Large intestine (tissue), 3 donors: Measurements from ENCODE around the gene RNF223. TPM values are rescaled to one million over a fixed set of nuclear protein-coding genes. Genes with fewer than 3 reads are reported as not detected.

Experiments used
- DNase-seq, 2 donors: peaks; one replicate each; pipeline versions ENCODE4 v3.0.0 to v3.0.0-alpha.2; 2013
- H3K27ac ChIP-seq: one replicate; pipeline ENCODE4 v1.5.1; 2013; ENCODE audit warnings: low read length
- H3K27me3 ChIP-seq: 2 replicates; pipeline ENCODE4 v1.6.1; 2013; ENCODE audit warnings: low read length; ENCODE audit not compliant: control insufficient read depth, insufficient read depth
- H3K36me3 ChIP-seq: 2 replicates; pipeline ENCODE4 v1.6.1; 2013; ENCODE audit warnings: low read length; ENCODE audit not compliant: control insufficient read depth, insufficient read depth
- H3K4me1 ChIP-seq: one replicate; pipeline ENCODE4 v1.6.1; 2013; ENCODE audit warnings: low read length; ENCODE audit not compliant: control insufficient read depth, insufficient read depth
- H3K4me3 ChIP-seq: one replicate; pipeline ENCODE4 v1.5.1; 2013; ENCODE audit warnings: low read length
- H3K9me3 ChIP-seq: one replicate; pipeline ENCODE4 v1.6.1; 2013; ENCODE audit warnings: mild to moderate bottlenecking, low read depth, low read length, moderate library complexity; ENCODE audit not compliant: control insufficient read depth
- WGBS: methylation state at CpG from one replicate; pipeline ENCODE4 v1.1.5; 2013; ENCODE audit warnings: low lambda C conversion rate; ENCODE audit not compliant: insufficient coverage; 5-methylcytosine and 5-hydroxymethylcytosine counted together
- polyA plus RNA-seq: library from polyadenylated mRNA; unstranded; fragments of 120-200 nt; gene quantifications from one replicate; pipeline ENCODE4 v1.2.1, GENCODE V29; 2013

Gene RNF223
- polyA plus RNA-seq, 1 donor = 0.06 TPM

DNA sequence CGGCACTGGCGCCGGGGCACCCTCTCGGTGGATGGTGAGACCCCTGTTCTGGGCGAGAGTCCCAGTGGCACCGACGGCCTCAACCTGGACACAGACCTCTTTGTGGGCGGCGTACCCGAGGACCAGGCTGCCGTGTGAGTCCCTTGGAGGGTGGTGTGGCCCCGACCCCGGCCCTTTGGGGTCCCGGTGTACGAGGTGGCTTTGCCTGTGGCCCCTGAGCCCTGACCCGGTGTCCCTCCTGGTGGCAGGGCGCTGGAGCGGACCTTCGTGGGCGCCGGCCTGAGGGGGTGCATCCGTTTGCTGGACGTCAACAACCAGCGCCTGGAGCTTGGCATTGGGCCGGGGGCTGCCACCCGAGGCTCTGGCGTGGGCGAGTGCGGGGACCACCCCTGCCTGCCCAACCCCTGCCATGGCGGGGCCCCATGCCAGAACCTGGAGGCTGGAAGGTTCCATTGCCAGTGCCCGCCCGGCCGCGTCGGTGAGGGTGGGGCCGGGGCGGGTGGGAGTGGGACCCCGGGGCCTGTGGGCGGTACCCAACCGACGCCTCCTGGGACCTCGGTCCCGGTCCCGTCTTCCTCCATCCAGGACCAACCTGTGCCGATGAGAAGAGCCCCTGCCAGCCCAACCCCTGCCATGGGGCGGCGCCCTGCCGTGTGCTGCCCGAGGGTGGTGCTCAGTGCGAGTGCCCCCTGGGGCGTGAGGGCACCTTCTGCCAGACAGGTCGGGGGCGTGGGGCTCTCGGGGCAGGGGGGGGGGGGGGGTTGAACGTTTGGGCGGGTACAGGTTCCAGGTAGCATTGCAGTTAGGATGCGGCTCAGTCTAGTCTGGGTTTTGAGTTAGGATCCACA, 24.6 kb downstream of the RNF223 start:
- no peaks in the 10 kb centered on the region for H3K4me1 ChIP-seq
- H3K27me3 ChIP-seq = no peaks in the 10 kb centered on the region
- no CpG with 5 or more reads among the region's 57 CpGs for WGBS
- H3K9me3 ChIP-seq = peaks cover 5% of the 10 kb centered on the region
- H3K27ac ChIP-seq = no peak overlapping the region
- H3K36me3 ChIP-seq = peaks cover 77% of the 10 kb centered on the region
- DNase-seq = no peak
- H3K4me3 ChIP-seq = no peak overlapping the region

- H3K36me3 ChIP-seq = peaks cover 74% of the 10 kb centered on the region
- no peaks in the 10 kb centered on the region for H3K4me1 ChIP-seq
- H3K4me3 ChIP-seq = no peak overlapping the region
- DNase-seq = no peak
- WGBS = 80% methylated on average over 1 of the region's 28 CpGs
- H3K27me3 ChIP-seq = no peaks in the 10 kb centered on the region
- peaks cover 8% of the 10 kb centered on the region for H3K9me3 ChIP-seq
- H3K27ac ChIP-seq = no peak overlapping the region
These were observed 25.3 kb downstream of the RNF223 start for GRCh38 chr1:1048765-1049164.

DNA sequence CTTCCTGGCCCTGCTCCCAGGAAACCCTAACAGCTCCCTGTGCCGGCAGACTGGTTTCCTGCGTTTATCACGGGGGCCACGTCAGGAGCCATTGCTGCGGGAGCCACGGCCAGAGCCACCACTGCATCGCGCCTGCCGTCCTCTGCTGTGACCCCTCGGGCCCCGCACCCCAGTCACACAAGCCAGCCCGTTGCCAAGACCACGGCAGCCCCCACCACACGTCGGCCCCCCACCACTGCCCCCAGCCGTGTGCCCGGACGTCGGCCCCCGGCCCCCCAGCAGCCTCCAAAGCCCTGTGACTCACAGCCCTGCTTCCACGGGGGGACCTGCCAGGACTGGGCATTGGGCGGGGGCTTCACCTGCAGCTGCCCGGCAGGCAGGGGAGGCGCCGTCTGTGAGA, 26.1 kb downstream of the RNF223 start:
- Histone ChIP-seq H3K4me3 (no peak overlapping the region), H3K9me3 (peaks cover 16% of the 10 kb centered on the region), H3K36me3 (peaks cover 75% of the 10 kb centered on the region), H3K4me1 (no peaks in the 10 kb centered on the region), H3K27ac (no peak overlapping the region), H3K27me3 (no peaks in the 10 kb centered on the region)
- DNase-seq = no peak
- WGBS = no CpG with 5 or more reads among the region's 25 CpGs

DNA sequence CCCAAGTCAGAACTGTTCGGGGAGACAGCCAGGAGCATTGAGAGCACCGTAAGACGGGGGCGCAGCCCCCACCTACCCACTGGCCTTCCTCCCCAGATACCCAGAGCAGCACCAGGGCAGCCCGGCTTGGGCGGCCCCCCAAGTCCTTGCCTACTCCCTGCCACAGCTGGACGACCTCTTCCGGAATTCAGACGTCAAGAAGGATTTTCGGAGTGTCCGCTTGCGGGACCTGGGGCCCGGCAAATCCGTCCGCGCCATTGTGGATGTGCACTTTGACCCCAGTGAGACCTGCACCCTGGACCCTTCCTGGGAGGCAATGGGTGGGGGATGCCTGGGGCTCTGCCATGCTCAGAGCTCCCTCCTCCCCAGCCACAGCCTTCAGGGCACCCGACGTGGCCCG, 26.7 kb downstream of the RNF223 start:
- H3K27me3 ChIP-seq = no peaks in the 10 kb centered on the region
- no peak for DNase-seq
- peaks cover 75% of the 10 kb centered on the region for H3K36me3 ChIP-seq
- no peak overlapping the region for H3K27ac ChIP-seq
- peaks cover 21% of the 10 kb centered on the region for H3K9me3 ChIP-seq
- no peak overlapping the region for H3K4me3 ChIP-seq
- no CpG with 5 or more reads among the region's 19 CpGs for WGBS
- no peaks in the 10 kb centered on the region for H3K4me1 ChIP-seq

DNA sequence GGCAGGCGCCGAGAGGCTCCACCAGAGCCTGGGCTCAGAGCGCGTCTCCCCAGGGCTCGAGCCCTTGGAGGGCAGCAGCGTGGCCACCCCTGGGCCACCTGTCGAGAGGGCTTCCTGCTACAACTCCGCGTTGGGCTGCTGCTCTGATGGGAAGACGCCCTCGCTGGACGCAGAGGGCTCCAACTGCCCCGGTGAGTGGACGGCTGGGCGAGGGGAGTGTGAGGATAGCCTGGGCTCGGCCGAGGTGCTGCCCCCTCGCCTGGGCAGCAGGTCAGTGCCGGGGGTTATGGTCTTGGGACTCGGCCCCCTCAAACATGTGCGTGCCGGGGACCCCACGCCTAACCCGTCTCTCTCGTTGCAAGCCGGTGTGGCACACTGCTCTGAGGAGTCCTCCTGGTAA, 27.3 kb downstream of the RNF223 start:
- Histone ChIP-seq H3K9me3 (peaks cover 26% of the 10 kb centered on the region), H3K27me3 (no peaks in the 10 kb centered on the region), H3K4me3 (no peak overlapping the region), H3K4me1 (no peaks in the 10 kb centered on the region), H3K27ac (no peak overlapping the region), H3K36me3 (peaks cover 78% of the 10 kb centered on the region)
- no CpG with 5 or more reads among the region's 26 CpGs for WGBS
- DNase-seq = no peak

- Histone ChIP-seq H3K4me1 (no peaks in the 10 kb centered on the region), H3K27ac (no peak overlapping the region), H3K27me3 (no peaks in the 10 kb centered on the region), H3K4me3 (no peak overlapping the region), H3K36me3 (peaks cover 74% of the 10 kb centered on the region), H3K9me3 (peaks cover 22% of the 10 kb centered on the region)
- WGBS = no CpG with 5 or more reads among the region's 20 CpGs
- no peak for DNase-seq
These were observed 27.9 kb downstream of the RNF223 start for GRCh38 chr1:1046243-1046642.

- no CpG with 5 or more reads among the region's 23 CpGs for WGBS
- peaks cover 3% of the 10 kb centered on the region for H3K4me1 ChIP-seq
These were observed 29.0 kb downstream of the RNF223 start for GRCh38 chr1:1045129-1045528.

GRCh38 chr1:1044455-1045078, 29.5 kb downstream of the RNF223 start:
- WGBS = 80% methylated on average over 1 of the region's 34 CpGs
- DNase-seq = no peak
- no peak overlapping the region for H3K27ac ChIP-seq
- H3K4me3 ChIP-seq = no peak overlapping the region
- peaks cover 22% of the 10 kb centered on the region for H3K9me3 ChIP-seq
- H3K36me3 ChIP-seq = peaks cover 61% of the 10 kb centered on the region
- H3K27me3 ChIP-seq = peaks cover 5% of the 10 kb centered on the region
- H3K4me1 ChIP-seq = peaks cover 9% of the 10 kb centered on the region

More at GRCh38 chr1:1045129-1045528, 29.0 kb downstream of the RNF223 start:
- Histone ChIP-seq H3K27me3 (no peaks in the 10 kb centered on the region), H3K27ac (no peak overlapping the region), H3K36me3 (peaks cover 63% of the 10 kb centered on the region), H3K9me3 (peaks cover 22% of the 10 kb centered on the region), H3K4me3 (no peak overlapping the region)
- DNase-seq = no peak

DNA sequence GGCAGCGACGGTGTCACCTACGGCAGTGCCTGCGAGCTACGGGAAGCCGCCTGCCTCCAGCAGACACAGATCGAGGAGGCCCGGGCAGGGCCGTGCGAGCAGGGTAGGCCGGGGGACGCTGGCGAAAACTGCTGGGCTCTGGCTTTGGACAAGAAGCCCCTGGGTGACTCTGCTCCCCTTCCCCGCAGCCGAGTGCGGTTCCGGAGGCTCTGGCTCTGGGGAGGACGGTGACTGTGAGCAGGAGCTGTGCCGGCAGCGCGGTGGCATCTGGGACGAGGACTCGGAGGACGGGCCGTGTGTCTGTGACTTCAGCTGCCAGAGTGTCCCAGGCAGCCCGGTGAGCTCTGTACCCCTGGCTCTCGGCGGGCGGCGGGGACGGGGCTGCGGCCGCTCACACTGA, 30.2 kb downstream of the RNF223 start:
- Histone ChIP-seq H3K4me1 (peaks cover 15% of the 10 kb centered on the region), H3K27me3 (peaks cover 10% of the 10 kb centered on the region), H3K9me3 (peaks cover 22% of the 10 kb centered on the region), H3K4me3 (no peak overlapping the region), H3K27ac (no peak overlapping the region), H3K36me3 (peaks cover 56% of the 10 kb centered on the region)
- no CpG with 5 or more reads among the region's 33 CpGs for WGBS
- DNase-seq = no peak

GRCh38 chr1:1043411-1043810, 30.7 kb downstream of the RNF223 start:
- Histone ChIP-seq H3K4me3 (no peak overlapping the region), H3K9me3 (peaks cover 22% of the 10 kb centered on the region), H3K36me3 (peaks cover 58% of the 10 kb centered on the region), H3K27ac (no peak overlapping the region), H3K4me1 (peaks cover 16% of the 10 kb centered on the region), H3K27me3 (peaks cover 13% of the 10 kb centered on the region)
- no peak for DNase-seq
- no CpG with 5 or more reads among the region's 27 CpGs for WGBS
